Measurements from ENCODE around the gene CCDC120.

Gene CCDC120

GRCh38 chrX:49075347-49075746, 16.5 kb downstream of the CCDC120 start:
- no peak for DNase-seq (ENCODE audit: extremely low read depth, low read depth)
- no peak overlapping the region for H3K4me3 ChIP-seq (replicated peaks; ENCODE audit: low read depth, low read length)
- no peak for TF ChIP-seq CTCF (IDR thresholded peaks at IDR 0.05; ENCODE audit: low read depth, low read length, missing control alignments)

GRCh38 chrX:49077941-49078340, 19.1 kb downstream of the CCDC120 start:
- no peak for DNase-seq (ENCODE audit: extremely low read depth, low read depth)
- TF ChIP-seq CTCF (IDR thresholded peaks at IDR 0.05; ENCODE audit: low read depth, low read length, missing control alignments): no peak
- H3K4me3 ChIP-seq (replicated peaks; ENCODE audit: low read depth, low read length): no peak overlapping the region

- TF ChIP-seq CTCF (IDR thresholded peaks at IDR 0.05; ENCODE audit: low read depth, low read length, missing control alignments): no peak
- no peak for DNase-seq (ENCODE audit: extremely low read depth, low read depth)
- peak within 1 kb of the TSS; percentile 59 for H3K4me3 ChIP-seq (replicated peaks; ENCODE audit: low read depth, low read length)
Observed at GRCh38 chrX:49079489-49080428, 21.0 kb downstream of the CCDC120 start, which contains the start of gene WDR45. TSS of gene WDR45 (minus strand) at chrX:49079887. CDS start at chrX:49078095, 1,792 bp downstream.

- TF ChIP-seq CTCF (IDR thresholded peaks at IDR 0.05; ENCODE audit: low read depth, low read length, missing control alignments): no peak
- no peak for DNase-seq (ENCODE audit: extremely low read depth, low read depth)
- H3K4me3 ChIP-seq (replicated peaks; ENCODE audit: low read depth, low read length): no peak overlapping the region
Observed at GRCh38 chrX:49082271-49082871, 23.6 kb downstream of the CCDC120 start.

GRCh38 chrX:49089553-49089952, 30.8 kb downstream of the CCDC120 start:
- no peak for TF ChIP-seq CTCF (IDR thresholded peaks at IDR 0.05; ENCODE audit: low read depth, low read length, missing control alignments)
- no peak overlapping the region for H3K4me3 ChIP-seq (replicated peaks; ENCODE audit: low read depth, low read length)
- DNase-seq (ENCODE audit: extremely low read depth, low read depth): no peak

GRCh38 chrX:49096419-49096818, 37.6 kb downstream of the CCDC120 start:
- TF ChIP-seq CTCF (IDR thresholded peaks at IDR 0.05; ENCODE audit: low read depth, low read length, missing control alignments): no peak
- H3K4me3 ChIP-seq (replicated peaks; ENCODE audit: low read depth, low read length): no peak overlapping the region
- no peak for DNase-seq (ENCODE audit: extremely low read depth, low read depth)

All from HFF-Myc (cell line).